ENCODE results near the gene HOMER2. TPM values are rescaled to one million over a fixed set of nuclear protein-coding genes. Genes with fewer than 3 reads are reported as not detected.
"Not testable (repeated sequence)": the region's sequence is repeated elsewhere in the genome, so short reads cannot be mapped to it uniquely, and the experiment has no call there.

The HOMER2 gene
- total and polyA plus RNA-seq, 12 donors, result 12.3 to 64.4 (median 43.2) TPM

DNA sequence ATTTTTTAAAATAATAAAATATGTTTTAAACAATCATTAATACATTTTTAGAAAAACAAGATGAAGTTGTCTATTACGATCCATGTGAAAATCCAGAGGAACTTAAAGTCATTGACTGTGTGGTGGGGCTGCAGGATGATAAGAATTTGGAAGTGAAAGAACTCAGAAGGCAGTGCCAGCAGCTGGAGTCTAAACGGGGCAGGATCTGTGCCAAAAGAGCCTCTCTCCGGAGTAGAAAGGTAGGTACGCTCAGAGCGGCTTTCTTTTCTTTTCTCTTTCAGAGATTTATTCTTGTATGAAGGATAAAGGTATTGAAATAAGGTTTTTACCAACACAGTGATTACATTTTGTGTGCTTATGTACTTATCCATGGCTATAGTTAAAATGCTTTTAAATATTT, 129.5 kb downstream of the HOMER2 start:
- intact Hi-C loops (cut with DNase I), result no loop called here
- H3K9me3 ChIP-seq, result peaks cover 0 to 4% (median 0%) of the 10 kb centered on the region in 11 donors
- 54 to 67% methylated on average over 5 of the region's 5 CpGs for WGBS, 2 donors

DNA sequence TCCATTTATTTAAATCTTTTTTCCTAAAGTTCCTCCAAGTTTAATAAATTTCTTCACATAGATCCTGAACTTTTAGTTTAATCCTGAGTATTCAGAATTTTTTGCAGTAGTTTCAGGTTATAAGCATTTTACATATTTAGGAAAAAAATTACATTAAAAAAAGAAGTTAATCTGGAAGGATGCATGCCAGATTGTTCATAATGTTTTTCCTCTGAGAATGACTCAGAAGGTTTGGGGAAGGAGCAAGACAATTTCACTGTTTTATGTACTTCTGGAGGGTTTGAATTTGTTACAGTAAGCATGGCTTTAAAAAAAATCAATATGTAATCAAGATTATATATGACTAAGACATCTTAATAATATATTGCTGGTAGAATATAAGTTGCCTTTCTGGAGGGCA, 130.7 kb downstream of the HOMER2 start:
- ATAC-seq; H3K4me3 ChIP-seq; intact Hi-C loops (cut with DNase I); H3K27me3 ChIP-seq; H3K9me3 ChIP-seq; DNase-seq; H3K4me1 ChIP-seq; H3K27ac ChIP-seq: not testable (repeated sequence)
- H3K36me3 ChIP-seq, result peaks cover 0 to 100% (median 83%) of the 10 kb centered on the region in 9 donors

More for the DNA sequence above, 129.5 kb downstream of the HOMER2 start:
- H3K4me1 ChIP-seq, result no peaks in the 10 kb centered on the region
- DNase-seq, result no peak
- no peaks in the 10 kb centered on the region for H3K27me3 ChIP-seq
- H3K27ac ChIP-seq, result no peak overlapping the region
- H3K4me3 ChIP-seq, result no peak overlapping the region
- ATAC-seq, result no peak
- H3K36me3 ChIP-seq, result peaks cover 0 to 100% (median 81%) of the 10 kb centered on the region in 9 donors
- TF ChIP-seq, protein P1, sequence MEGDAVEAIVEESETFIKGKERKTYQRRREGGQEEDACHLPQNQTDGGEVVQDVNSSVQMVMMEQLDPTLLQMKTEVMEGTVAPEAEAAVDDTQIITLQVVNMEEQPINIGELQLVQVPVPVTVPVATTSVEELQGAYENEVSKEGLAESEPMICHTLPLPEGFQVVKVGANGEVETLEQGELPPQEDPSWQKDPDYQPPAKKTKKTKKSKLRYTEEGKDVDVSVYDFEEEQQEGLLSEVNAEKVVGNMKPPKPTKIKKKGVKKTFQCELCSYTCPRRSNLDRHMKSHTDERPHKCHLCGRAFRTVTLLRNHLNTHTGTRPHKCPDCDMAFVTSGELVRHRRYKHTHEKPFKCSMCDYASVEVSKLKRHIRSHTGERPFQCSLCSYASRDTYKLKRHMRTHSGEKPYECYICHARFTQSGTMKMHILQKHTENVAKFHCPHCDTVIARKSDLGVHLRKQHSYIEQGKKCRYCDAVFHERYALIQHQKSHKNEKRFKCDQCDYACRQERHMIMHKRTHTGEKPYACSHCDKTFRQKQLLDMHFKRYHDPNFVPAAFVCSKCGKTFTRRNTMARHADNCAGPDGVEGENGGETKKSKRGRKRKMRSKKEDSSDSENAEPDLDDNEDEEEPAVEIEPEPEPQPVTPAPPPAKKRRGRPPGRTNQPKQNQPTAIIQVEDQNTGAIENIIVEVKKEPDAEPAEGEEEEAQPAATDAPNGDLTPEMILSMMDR (IDR thresholded peaks at IDR 0.05), result no peak

DNA sequence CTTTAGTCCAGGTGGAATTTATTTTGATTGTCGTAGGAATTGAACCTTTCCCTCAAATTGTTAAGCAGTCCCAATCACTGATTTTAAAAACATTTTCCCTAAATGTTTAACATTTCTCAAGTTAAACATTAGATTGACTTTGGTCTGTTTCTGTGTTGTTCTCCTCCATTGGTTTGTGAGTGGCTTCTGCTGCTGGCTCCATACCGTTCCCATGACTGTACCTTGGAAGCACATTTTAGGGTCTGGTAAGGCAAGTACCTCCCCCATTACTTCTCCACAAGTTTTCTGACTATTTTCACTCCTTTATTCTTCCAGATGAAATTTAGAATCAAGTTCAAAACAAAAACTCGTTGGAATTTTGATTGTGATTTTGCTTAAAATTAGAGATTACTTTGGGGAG, 131.1 kb downstream of the HOMER2 start:
- DNase-seq; H3K4me1 ChIP-seq; H3K27me3 ChIP-seq; H3K9me3 ChIP-seq; intact Hi-C loops (cut with DNase I); H3K4me3 ChIP-seq; ATAC-seq; H3K27ac ChIP-seq: not testable (repeated sequence)
- H3K36me3 ChIP-seq, result peaks cover 0 to 100% (median 79%) of the 10 kb centered on the region in 9 donors
- 90 to 93% methylated on average over 3 of the region's 3 CpGs for WGBS, 2 donors

DNA sequence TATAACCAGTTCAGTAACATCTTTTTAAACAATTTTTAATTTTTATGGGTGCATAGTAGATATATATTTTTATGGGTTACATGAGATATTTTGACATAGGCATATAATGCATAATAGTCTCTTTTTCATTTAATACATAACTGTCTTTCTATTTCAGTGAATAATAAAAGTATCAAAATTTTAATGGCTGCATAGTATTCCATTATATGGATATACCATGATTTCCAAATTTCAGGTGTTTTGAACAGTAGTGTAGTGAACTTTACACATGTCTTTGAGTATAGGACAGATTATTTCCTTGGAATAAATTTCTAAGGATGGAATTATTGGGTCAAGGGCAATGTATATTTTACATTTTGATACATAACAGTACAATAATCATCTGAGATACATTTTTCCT, 132.4 kb downstream of the HOMER2 start:
- ATAC-seq (no peak), DNase-seq (no peak)
- H3K27ac ChIP-seq, result no peak overlapping the region
- H3K36me3 ChIP-seq, result peaks cover 0 to 100% (median 78%) of the 10 kb centered on the region in 9 donors
- peaks cover 0 to 4% (median 0%) of the 10 kb centered on the region in 11 donors for H3K9me3 ChIP-seq
- TF ChIP-seq, protein P1 (IDR thresholded peaks at IDR 0.05), result no peak
- H3K27me3 ChIP-seq, result no peaks in the 10 kb centered on the region
- peaks cover 0 to 9% (median 0%) of the 10 kb centered on the region in 9 donors for H3K4me1 ChIP-seq
- intact Hi-C loops (cut with DNase I), result no loop called here
- H3K4me3 ChIP-seq, result no peak overlapping the region

DNA sequence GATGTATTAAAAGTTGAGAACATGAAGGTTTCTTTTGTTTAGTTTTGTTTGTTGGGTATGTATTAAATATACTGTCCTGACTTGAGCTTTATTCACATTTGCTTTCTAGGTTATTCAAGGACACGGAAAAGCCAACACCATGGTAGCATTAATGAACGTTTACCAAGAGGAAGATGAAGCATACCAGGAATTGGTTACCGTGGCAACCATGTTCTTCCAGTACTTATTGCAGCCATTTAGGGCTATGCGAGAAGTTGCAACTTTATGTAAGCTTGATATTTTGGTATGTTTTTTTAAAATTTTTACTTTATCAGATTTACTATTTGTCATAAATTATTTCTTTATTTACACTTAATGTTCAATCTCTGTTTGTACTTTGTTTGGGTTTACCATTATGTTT, 139.5 kb downstream of the HOMER2 start:
- intact Hi-C loops (cut with DNase I), result no loop called here
- peaks cover 11 to 52% (median 33%) of the 10 kb centered on the region in 9 donors for H3K4me1 ChIP-seq
- H3K36me3 ChIP-seq, result peaks cover 0 to 59% (median 26%) of the 10 kb centered on the region in 9 donors
- 74 to 79% methylated on average over 4 of the region's 4 CpGs for WGBS, 2 donors
- H3K27ac ChIP-seq, result no peak overlapping the region
- H3K4me3 ChIP-seq, result no peak overlapping the region
- no peaks in the 10 kb centered on the region for H3K27me3 ChIP-seq
- TF ChIP-seq, protein P1 (IDR thresholded peaks at IDR 0.05), result no peak
- DNase-seq (no peak), ATAC-seq (no peak)
- no peaks in the 10 kb centered on the region for H3K9me3 ChIP-seq

All from heart right ventricle (tissue), 16 donors.